HG02763 (cell line): ENCODE data around the gene PLA2G4F.

Experiments
- ATAC-seq: cut with Tn5 transposase; IDR thresholded peaks from one replicate; pipeline ENCODE4 v1.9.1; 2021; ENCODE audit warnings: mild to moderate bottlenecking, moderate library complexity; ENCODE audit not compliant: unreplicated experiment

Gene PLA2G4F

GRCh38 chr15:42134617-42135245, 21.7 kb downstream of the PLA2G4F start:
- no peak for ATAC-seq

GRCh38 chr15:42133886-42134502, 22.4 kb downstream of the PLA2G4F start:
- no peak for ATAC-seq

- no peak for ATAC-seq
Measured at GRCh38 chr15:42133356-42133755, 23.1 kb downstream of the PLA2G4F start.

GRCh38 chr15:42131826-42132806, 24.3 kb downstream of the PLA2G4F start:
- ATAC-seq: no peak

GRCh38 chr15:42131006-42131405, 25.4 kb downstream of the PLA2G4F start:
- ATAC-seq: no peak

- no peak for ATAC-seq
Measured at GRCh38 chr15:42130246-42130986, 26.0 kb downstream of the PLA2G4F start.

GRCh38 chr15:42129364-42129763, 27.1 kb downstream of the PLA2G4F start:
- no peak for ATAC-seq

- ATAC-seq: no peak
Measured at GRCh38 chr15:42128476-42128875, 28.0 kb downstream of the PLA2G4F start.

GRCh38 chr15:42123546-42123945, 32.9 kb downstream of the PLA2G4F start:
- ATAC-seq: no peak

GRCh38 chr15:42121682-42122081, 34.8 kb downstream of the PLA2G4F start:
- ATAC-seq: no peak

- ATAC-seq: no peak
Measured at GRCh38 chr15:42121021-42121420, 35.4 kb downstream of the PLA2G4F start.

- ATAC-seq: no peak
Measured at GRCh38 chr15:42120285-42120684, 36.2 kb downstream of the PLA2G4F start.

- no peak for ATAC-seq
Measured at GRCh38 chr15:42119446-42119760, 37.0 kb downstream of the PLA2G4F start.

- no peak for ATAC-seq
Measured at GRCh38 chr15:42118650-42119445, 37.6 kb downstream of the PLA2G4F start.

GRCh38 chr15:42111924-42112323, 44.5 kb downstream of the PLA2G4F start:
- no peak for ATAC-seq

- no peak for ATAC-seq
Measured at GRCh38 chr15:42110367-42110766, 46.1 kb downstream of the PLA2G4F start.

- no peak for ATAC-seq
Measured at GRCh38 chr15:42108806-42109205, 47.6 kb downstream of the PLA2G4F start.

GRCh38 chr15:42108189-42108588, 48.2 kb downstream of the PLA2G4F start:
- ATAC-seq: no peak

- no peak for ATAC-seq
Measured at GRCh38 chr15:42107473-42107872, 49.0 kb downstream of the PLA2G4F start.

- ATAC-seq: no peak
Measured at GRCh38 chr15:42106288-42106687, 50.1 kb downstream of the PLA2G4F start.
